ENCODE measurements around the gene HOTAIR.

HOTAIR gene

GRCh38 chr12:53940443-53941014 lies 34.2 kb downstream of the HOTAIR start:
- DNase-seq: no peak

- DNase-seq: no peak
Observed at GRCh38 chr12:53939141-53940108, 35.3 kb downstream of the HOTAIR start.

GRCh38 chr12:53938326-53939140 lies 36.2 kb downstream of the HOTAIR start, which contains the start of gene HOXC13:
Gene HOXC13 (plus strand): TSS chr12:53938831. CDS start chr12:53938907, 76 bp downstream.
- peak; percentile 42 for DNase-seq

- DNase-seq: no peak
Observed at GRCh38 chr12:53937596-53938325, 37.0 kb downstream of the HOTAIR start.

- no peak for DNase-seq
Observed at GRCh38 chr12:53937099-53937498, 37.7 kb downstream of the HOTAIR start.

GRCh38 chr12:53935383-53936341 lies 39.1 kb downstream of the HOTAIR start:
- DNase-seq: no peak

- no peak for DNase-seq
Observed at GRCh38 chr12:53932915-53933314, 41.8 kb downstream of the HOTAIR start.

- no peak for DNase-seq
Observed at GRCh38 chr12:53931844-53932581, 42.7 kb downstream of the HOTAIR start.

- no peak for DNase-seq
Observed at GRCh38 chr12:53930591-53931255, 44.0 kb downstream of the HOTAIR start.

GRCh38 chr12:53929527-53929926 lies 45.2 kb downstream of the HOTAIR start:
- DNase-seq: no peak

GRCh38 chr12:53928054-53928835 lies 46.5 kb downstream of the HOTAIR start:
- no peak for DNase-seq

- no peak for DNase-seq
Observed at GRCh38 chr12:53927220-53928029, 47.3 kb downstream of the HOTAIR start.

- no peak for DNase-seq
Observed at GRCh38 chr12:53924521-53925405, 50.0 kb downstream of the HOTAIR start.

GRCh38 chr12:53916788-53917655 lies 57.7 kb downstream of the HOTAIR start:
- DNase-seq: no peak
